GM23338 (cell line): ENCODE data around the gene IGSF9B. TPM values are rescaled to one million over a fixed set of nuclear protein-coding genes. Genes with fewer than 3 reads are reported as not detected.

ENCODE experiments used
- ATAC-seq: fragments of 200-7000 bp; cut with Tn5 transposase; 3 replicates; pipeline ENCODE4 v1.9.1; 2020
- DNase-seq: peaks from one replicate; pipeline ENCODE4 v3.0.0-alpha.2; 2015; ENCODE audit warnings: low spot score
- H2AFZ ChIP-seq: fragments of 200-600 bp; sonication (generic); 2 replicates; pipeline ENCODE4 v1.8.0; 2016; ENCODE audit warnings: antibody characterized with exemption, mild to moderate bottlenecking, moderate library complexity
- H3F3A ChIP-seq: fragments of 200-600 bp; sonication (generic); replicated peaks from 2 replicates; pipeline ENCODE4 v1.8.0; 2017; ENCODE audit warnings: antibody characterized with exemption, mixed run types, low read depth
- H3K27ac ChIP-seq: fragments of 200-600 bp; sonication (generic); 2 replicates; pipeline ENCODE4 v1.6.1; 2016; ENCODE audit warnings: low read depth
- H3K27me3 ChIP-seq: fragments of 200-600 bp; sonication (generic); 2 replicates; pipeline ENCODE4 v1.8.0; 2016; ENCODE audit warnings: mild to moderate bottlenecking, mixed run types, moderate library complexity; ENCODE audit not compliant: insufficient read depth
- H3K36me3 ChIP-seq: fragments of 200-600 bp; sonication (generic); 2 replicates; pipeline ENCODE4 v1.8.0; 2016; ENCODE audit warnings: mild to moderate bottlenecking; ENCODE audit not compliant: insufficient read depth
- H3K4me1 ChIP-seq: fragments of 200-600 bp; sonication (generic); 2 replicates; pipeline ENCODE4 v1.8.0; 2016; ENCODE audit warnings: mild to moderate bottlenecking, moderate library complexity; ENCODE audit not compliant: insufficient read depth
- H3K4me2 ChIP-seq: fragments of 200-600 bp; sonication (generic); 2 replicates; pipeline ENCODE4 v1.7.1; 2017; ENCODE audit warnings: mixed run types
- H3K4me3 ChIP-seq: fragments of 200-600 bp; sonication (generic); 2 replicates; pipeline ENCODE4 v1.6.1; 2016; ENCODE audit warnings: mixed run types
- H3K79me2 ChIP-seq: fragments of 200-600 bp; sonication (generic); replicated peaks from 2 replicates; pipeline ENCODE4 v1.8.0; 2017; ENCODE audit warnings: mild to moderate bottlenecking; ENCODE audit not compliant: insufficient read depth
- H3K9me2 ChIP-seq: fragments of 200-600 bp; sonication (generic); 2 replicates; pipeline ENCODE4 v1.8.0; 2017; ENCODE audit not compliant: insufficient read depth
- H4K20me1 ChIP-seq: fragments of 200-600 bp; sonication (generic); replicated peaks from 2 replicates; pipeline ENCODE4 v1.8.0; 2017; ENCODE audit warnings: mild to moderate bottlenecking; ENCODE audit not compliant: insufficient read depth
- H3K27ac Mint-ChIP-seq: 2 replicates; pipeline ENCODE4 v1.8.0; 2020; ENCODE audit warnings: inconsistent platforms, mild to moderate bottlenecking, moderate library complexity, mixed read lengths
- H3K27me3 Mint-ChIP-seq: 3 replicates; pipeline ENCODE4 v1.8.0; 2022; ENCODE audit warnings: low read depth, mild to moderate bottlenecking, moderate library complexity, mixed read lengths, inconsistent platforms; ENCODE audit not compliant: insufficient read depth, poor library complexity
- H3K36me3 Mint-ChIP-seq: 3 replicates; pipeline ENCODE4 v1.8.0; 2021; ENCODE audit warnings: low read depth, mild to moderate bottlenecking, inconsistent platforms, moderate library complexity, mixed read lengths
- H3K4me1 Mint-ChIP-seq: 3 replicates; pipeline ENCODE4 v1.8.0; 2020; ENCODE audit warnings: mild to moderate bottlenecking, inconsistent platforms, mixed read lengths
- H3K4me3 Mint-ChIP-seq: 3 replicates; pipeline ENCODE4 v1.8.0; 2021; ENCODE audit warnings: moderate library complexity, mild to moderate bottlenecking, inconsistent platforms, mixed read lengths
- H3K9me3 Mint-ChIP-seq: 3 replicates; pipeline ENCODE4 v1.8.0; 2020; ENCODE audit warnings: moderate library complexity, mild to moderate bottlenecking, inconsistent platforms, mixed read lengths
- CREB1 ChIP-seq: fragments of 250-450 bp; sonication (Bioruptor Pico); IDR thresholded peaks from 2 replicates; pipeline ENCODE4 v1.5.0; 2020; ENCODE audit warnings: low read depth, mild to moderate bottlenecking, moderate library complexity
- NANOG ChIP-seq: IDR thresholded peaks from 2 replicates; pipeline ENCODE4 v1.6.1; 2016; ENCODE audit warnings: antibody characterized with exemption, borderline replicate concordance
- POLR2AphosphoS5 ChIP-seq: IDR thresholded peaks from 2 replicates; pipeline ENCODE4 v1.6.1; 2016; ENCODE audit warnings: antibody characterized with exemption, low read depth
- ZNF114 ChIP-seq: fragments of 250-450 bp; sonication (Bioruptor Pico); IDR thresholded peaks from 2 replicates; pipeline ENCODE4 v1.5.0; 2020; ENCODE audit warnings: mild to moderate bottlenecking, moderate library complexity
- ZNF331 ChIP-seq: fragments of 250-450 bp; sonication (Bioruptor Pico); IDR thresholded peaks from 2 replicates; pipeline ENCODE4 v1.5.0; 2020; ENCODE audit warnings: low read depth, mild to moderate bottlenecking, moderate library complexity
- polyA plus RNA-seq: library from polyadenylated mRNA; unstranded; fragments of >200 nt; fragmentation: Nextera tagmentation; extraction: Ambion mirVana; gene quantifications from 2 replicates; pipeline ENCODE4 v1.2.1, GENCODE V29; 2016
- total RNA-seq: library from RNA; depleted of rRNA; stranded (reverse); fragments of >200 nt; shearing (Covaris generic); gene quantifications from 2 replicates; pipeline ENCODE4 v1.2.3, GENCODE V29; 2014
- TF ChIP-seq, protein P1 (sequence below), 2 experiments: fragments of 200-600 bp in 1 of 2; sonication (generic) in 1 of 2; conservative IDR thresholded peaks; 2 replicates each; pipeline versions ENCODE4 v1.5.1 to v1.6.1; 2016 to 2017; ENCODE audit warnings: antibody characterized with exemption in 2 of 2, low read depth in 2 of 2, mild to moderate bottlenecking in 2 of 2, moderate library complexity in 1 of 2
- TF ChIP-seq, protein P2 (sequence below): fragments of 250-450 bp; sonication (Bioruptor Pico); IDR thresholded peaks from 2 replicates; pipeline ENCODE4 v1.5.0; 2020; ENCODE audit warnings: mild to moderate bottlenecking, moderate library complexity
- TF ChIP-seq, protein P3 (sequence below): IDR thresholded peaks from one replicate; pipeline ENCODE4 v1.6.1; 2018; ENCODE audit warnings: antibody characterized with exemption; ENCODE audit not compliant: unreplicated experiment

The IGSF9B gene
- total and polyA plus RNA-seq, 2 experiments from 2014 or later: 8.7 to 51.2 TPM

DNA sequence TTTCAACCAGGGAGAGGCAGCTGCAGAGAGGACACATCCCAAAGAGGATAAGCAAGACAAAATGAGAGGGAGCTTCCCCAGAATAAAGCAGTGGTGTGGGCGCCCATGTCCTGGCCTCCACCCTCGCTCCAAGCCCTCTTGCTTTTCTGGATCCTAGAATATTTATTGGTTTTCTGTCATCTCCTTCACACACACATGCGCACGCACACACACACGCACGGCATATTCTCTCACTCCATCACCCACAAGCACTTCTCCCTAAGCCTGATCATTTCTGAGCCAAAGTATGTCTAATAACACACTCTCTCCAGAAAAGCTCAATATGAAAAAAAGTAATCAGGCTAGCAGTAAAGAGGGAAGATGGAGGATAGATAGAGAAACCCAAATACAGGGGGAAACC is 7.6 kb downstream of the IGSF9B start:
- Mint-ChIP-seq H3K27me3 (peaks cover 22% of the 10 kb centered on the region), H3K27ac (peak overlapping the region; percentile 45), H3K4me3 (peak overlapping the region; percentile 55), H3K9me3 (no peaks in the 10 kb centered on the region; the same call in 2 of the 3 replicates), H3K36me3 (peaks cover 9% of the 10 kb centered on the region; the same call in 2 of the 3 replicates), H3K4me1 (peaks cover 83% of the 10 kb centered on the region)
- no peak for ATAC-seq
- Histone ChIP-seq H3K4me2 (peak overlapping the region; percentile 75), H3K27me3 (no peaks in the 10 kb centered on the region), H3K4me3 (no peak overlapping the region), H3K36me3 (no peaks in the 10 kb centered on the region), H3K79me2 (peaks cover 76% of the 10 kb centered on the region), H3K9me2 (no peaks in the 10 kb centered on the region), H3F3A (no peaks in the 10 kb centered on the region; the same call in 1 of the 2 replicates), H4K20me1 (peaks cover 31% of the 10 kb centered on the region), H3K4me1 (peaks cover 71% of the 10 kb centered on the region), H2AFZ (no peak overlapping the region), H3K27ac (0 out of 2 replicates have a peak overlapping the region, but pooled peaks have one; percentile 66)
- TF ChIP-seq NANOG (no peak), POLR2AphosphoS5 (no peak), CREB1 (no peak), ZNF331 (CRISPR knock-in tag) (no peak), ZNF114 (no peak)
- TF ChIP-seq, protein P1, sequence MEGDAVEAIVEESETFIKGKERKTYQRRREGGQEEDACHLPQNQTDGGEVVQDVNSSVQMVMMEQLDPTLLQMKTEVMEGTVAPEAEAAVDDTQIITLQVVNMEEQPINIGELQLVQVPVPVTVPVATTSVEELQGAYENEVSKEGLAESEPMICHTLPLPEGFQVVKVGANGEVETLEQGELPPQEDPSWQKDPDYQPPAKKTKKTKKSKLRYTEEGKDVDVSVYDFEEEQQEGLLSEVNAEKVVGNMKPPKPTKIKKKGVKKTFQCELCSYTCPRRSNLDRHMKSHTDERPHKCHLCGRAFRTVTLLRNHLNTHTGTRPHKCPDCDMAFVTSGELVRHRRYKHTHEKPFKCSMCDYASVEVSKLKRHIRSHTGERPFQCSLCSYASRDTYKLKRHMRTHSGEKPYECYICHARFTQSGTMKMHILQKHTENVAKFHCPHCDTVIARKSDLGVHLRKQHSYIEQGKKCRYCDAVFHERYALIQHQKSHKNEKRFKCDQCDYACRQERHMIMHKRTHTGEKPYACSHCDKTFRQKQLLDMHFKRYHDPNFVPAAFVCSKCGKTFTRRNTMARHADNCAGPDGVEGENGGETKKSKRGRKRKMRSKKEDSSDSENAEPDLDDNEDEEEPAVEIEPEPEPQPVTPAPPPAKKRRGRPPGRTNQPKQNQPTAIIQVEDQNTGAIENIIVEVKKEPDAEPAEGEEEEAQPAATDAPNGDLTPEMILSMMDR (conservative IDR thresholded peaks at IDR 0.05; ENCODE audit: low read depth in 2 of 2): no peak
- TF ChIP-seq, protein P2, sequence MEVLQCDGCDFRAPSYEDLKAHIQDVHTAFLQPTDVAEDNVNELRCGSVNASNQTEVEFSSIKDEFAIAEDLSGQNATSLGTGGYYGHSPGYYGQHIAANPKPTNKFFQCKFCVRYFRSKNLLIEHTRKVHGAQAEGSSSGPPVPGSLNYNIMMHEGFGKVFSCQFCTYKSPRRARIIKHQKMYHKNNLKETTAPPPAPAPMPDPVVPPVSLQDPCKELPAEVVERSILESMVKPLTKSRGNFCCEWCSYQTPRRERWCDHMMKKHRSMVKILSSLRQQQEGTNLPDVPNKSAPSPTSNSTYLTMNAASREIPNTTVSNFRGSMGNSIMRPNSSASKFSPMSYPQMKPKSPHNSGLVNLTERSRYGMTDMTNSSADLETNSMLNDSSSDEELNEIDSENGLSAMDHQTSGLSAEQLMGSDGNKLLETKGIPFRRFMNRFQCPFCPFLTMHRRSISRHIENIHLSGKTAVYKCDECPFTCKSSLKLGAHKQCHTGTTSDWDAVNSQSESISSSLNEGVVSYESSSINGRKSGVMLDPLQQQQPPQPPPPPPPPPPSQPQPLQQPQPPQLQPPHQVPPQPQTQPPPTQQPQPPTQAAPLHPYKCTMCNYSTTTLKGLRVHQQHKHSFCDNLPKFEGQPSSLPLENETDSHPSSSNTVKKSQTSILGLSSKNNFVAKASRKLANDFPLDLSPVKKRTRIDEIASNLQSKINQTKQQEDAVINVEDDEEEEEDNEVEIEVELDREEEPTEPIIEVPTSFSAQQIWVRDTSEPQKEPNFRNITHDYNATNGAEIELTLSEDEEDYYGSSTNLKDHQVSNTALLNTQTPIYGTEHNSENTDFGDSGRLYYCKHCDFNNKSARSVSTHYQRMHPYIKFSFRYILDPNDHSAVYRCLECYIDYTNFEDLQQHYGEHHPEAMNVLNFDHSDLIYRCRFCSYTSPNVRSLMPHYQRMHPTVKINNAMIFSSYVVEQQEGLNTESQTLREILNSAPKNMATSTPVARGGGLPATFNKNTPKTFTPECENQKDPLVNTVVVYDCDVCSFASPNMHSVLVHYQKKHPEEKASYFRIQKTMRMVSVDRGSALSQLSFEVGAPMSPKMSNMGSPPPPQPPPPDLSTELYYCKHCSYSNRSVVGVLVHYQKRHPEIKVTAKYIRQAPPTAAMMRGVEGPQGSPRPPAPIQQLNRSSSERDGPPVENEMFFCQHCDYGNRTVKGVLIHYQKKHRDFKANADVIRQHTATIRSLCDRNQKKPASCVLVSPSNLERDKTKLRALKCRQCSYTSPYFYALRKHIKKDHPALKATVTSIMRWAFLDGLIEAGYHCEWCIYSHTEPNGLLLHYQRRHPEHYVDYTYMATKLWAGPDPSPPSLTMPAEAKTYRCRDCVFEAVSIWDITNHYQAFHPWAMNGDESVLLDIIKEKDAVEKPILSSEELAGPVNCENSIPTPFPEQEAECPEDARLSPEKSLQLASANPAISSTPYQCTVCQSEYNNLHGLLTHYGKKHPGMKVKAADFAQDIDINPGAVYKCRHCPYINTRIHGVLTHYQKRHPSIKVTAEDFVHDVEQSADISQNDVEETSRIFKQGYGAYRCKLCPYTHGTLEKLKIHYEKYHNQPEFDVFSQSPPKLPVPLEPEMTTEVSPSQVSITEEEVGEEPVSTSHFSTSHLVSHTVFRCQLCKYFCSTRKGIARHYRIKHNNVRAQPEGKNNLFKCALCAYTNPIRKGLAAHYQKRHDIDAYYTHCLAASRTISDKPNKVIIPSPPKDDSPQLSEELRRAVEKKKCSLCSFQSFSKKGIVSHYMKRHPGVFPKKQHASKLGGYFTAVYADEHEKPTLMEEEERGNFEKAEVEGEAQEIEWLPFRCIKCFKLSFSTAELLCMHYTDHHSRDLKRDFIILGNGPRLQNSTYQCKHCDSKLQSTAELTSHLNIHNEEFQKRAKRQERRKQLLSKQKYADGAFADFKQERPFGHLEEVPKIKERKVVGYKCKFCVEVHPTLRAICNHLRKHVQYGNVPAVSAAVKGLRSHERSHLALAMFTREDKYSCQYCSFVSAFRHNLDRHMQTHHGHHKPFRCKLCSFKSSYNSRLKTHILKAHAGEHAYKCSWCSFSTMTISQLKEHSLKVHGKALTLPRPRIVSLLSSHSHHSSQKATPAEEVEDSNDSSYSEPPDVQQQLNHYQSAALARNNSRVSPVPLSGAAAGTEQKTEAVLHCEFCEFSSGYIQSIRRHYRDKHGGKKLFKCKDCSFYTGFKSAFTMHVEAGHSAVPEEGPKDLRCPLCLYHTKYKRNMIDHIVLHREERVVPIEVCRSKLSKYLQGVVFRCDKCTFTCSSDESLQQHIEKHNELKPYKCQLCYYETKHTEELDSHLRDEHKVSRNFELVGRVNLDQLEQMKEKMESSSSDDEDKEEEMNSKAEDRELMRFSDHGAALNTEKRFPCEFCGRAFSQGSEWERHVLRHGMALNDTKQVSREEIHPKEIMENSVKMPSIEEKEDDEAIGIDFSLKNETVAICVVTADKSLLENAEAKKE: no peak
- TF ChIP-seq, protein P3, sequence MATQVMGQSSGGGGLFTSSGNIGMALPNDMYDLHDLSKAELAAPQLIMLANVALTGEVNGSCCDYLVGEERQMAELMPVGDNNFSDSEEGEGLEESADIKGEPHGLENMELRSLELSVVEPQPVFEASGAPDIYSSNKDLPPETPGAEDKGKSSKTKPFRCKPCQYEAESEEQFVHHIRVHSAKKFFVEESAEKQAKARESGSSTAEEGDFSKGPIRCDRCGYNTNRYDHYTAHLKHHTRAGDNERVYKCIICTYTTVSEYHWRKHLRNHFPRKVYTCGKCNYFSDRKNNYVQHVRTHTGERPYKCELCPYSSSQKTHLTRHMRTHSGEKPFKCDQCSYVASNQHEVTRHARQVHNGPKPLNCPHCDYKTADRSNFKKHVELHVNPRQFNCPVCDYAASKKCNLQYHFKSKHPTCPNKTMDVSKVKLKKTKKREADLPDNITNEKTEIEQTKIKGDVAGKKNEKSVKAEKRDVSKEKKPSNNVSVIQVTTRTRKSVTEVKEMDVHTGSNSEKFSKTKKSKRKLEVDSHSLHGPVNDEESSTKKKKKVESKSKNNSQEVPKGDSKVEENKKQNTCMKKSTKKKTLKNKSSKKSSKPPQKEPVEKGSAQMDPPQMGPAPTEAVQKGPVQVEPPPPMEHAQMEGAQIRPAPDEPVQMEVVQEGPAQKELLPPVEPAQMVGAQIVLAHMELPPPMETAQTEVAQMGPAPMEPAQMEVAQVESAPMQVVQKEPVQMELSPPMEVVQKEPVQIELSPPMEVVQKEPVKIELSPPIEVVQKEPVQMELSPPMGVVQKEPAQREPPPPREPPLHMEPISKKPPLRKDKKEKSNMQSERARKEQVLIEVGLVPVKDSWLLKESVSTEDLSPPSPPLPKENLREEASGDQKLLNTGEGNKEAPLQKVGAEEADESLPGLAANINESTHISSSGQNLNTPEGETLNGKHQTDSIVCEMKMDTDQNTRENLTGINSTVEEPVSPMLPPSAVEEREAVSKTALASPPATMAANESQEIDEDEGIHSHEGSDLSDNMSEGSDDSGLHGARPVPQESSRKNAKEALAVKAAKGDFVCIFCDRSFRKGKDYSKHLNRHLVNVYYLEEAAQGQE: no peak
- DNase-seq: no peak
